Measurements from ENCODE around the gene NUP42. TPM values are rescaled to one million over a fixed set of nuclear protein-coding genes. Genes with fewer than 3 reads are reported as not detected.

Gene NUP42
- total and polyA plus RNA-seq, 2 donors (not counting 3 experiments of a cell fraction or from before 2014, with no cell fraction given), result 31.5 to 38.6 TPM

- H3K36me3 ChIP-seq (ENCODE audit: control insufficient read depth in 2 of 2, extremely low read depth in 1 of 2, insufficient read depth in 2 of 2, low read length in 2 of 2), result peaks cover 3 to 20% of the 10 kb centered on the region in 2 experiments
- DNase-seq (ENCODE audit: low read depth, low spot score) (peak; percentile 45), FAIRE-seq (peak; percentile 49)
- H3K79me2 ChIP-seq (ENCODE audit: control insufficient read depth, insufficient read depth, low read length), result peaks cover 54% of the 10 kb centered on the region
- H2AFZ ChIP-seq (ENCODE audit: low read depth, low read length), result no peak overlapping the region
- BruUV-seq (replicated peaks), result no TSS peak
- H3K27ac ChIP-seq (ENCODE audit: insufficient read depth, low read depth, low read length), result no peak overlapping the region
- no peak overlapping the region for H3K4me3 ChIP-seq (replicated peaks in 1 of 3; ENCODE audit: insufficient read depth in 1 of 3, low read depth in 1 of 3, low read length in 3 of 3)
- CTCF ChIA-PET, result interaction anchor here (0.6 to 4.8 kb wide), 28 partner anchors 8 to 362 kb away, joined by 3 to 34 read pairs (median 4); partner anchors contain the start of gene GPNMB
- POLR2A ChIA-PET, result no interaction called here
- H3K9me1 ChIP-seq (replicated peaks; ENCODE audit: control insufficient read depth, extremely low read depth, insufficient read depth, low read length), result no peaks in the 10 kb centered on the region
- TF ChIP-seq JUN (IDR thresholded peaks at IDR 0.05; ENCODE audit: borderline replicate concordance, insufficient read depth, insufficient read length, low read depth) (no peak), CTCF (IDR thresholded peaks at IDR 0.05; ENCODE audit: extremely low read depth in 1 of 2, insufficient read depth in 1 of 2, low read depth in 1 of 2, low read length in 2 of 2) (peak; percentile 30 to 38)
- H3K9me3 ChIP-seq (replicated peaks; ENCODE audit: control insufficient read depth, insufficient read depth, low read length), result no peaks in the 10 kb centered on the region
- peaks cover 14% of the 10 kb centered on the region for H3K4me1 ChIP-seq (ENCODE audit: control insufficient read depth, extremely low read depth, insufficient read depth, low read length)
- no peaks in the 10 kb centered on the region for H3K27me3 ChIP-seq (ENCODE audit: control insufficient read depth in 2 of 2, insufficient read depth in 2 of 2, low read length in 2 of 2)
- dilution Hi-C loops (cut with MboI; ENCODE audit: extremely low pct_ligation_motif_present, low sequenced_read_pairs) (no loop called here), intact Hi-C loops (cut with micrococcal nuclease) (loop anchor here (2.0 to 10.0 kb wide), 3 partner anchors 78 to 340 kb away; partner anchors contain the start of gene IGF2BP3)
- H3K4me2 ChIP-seq (ENCODE audit: insufficient read depth, low read length), result no peak overlapping the region
- no peak overlapping the region for H3K9ac ChIP-seq (replicated peaks; ENCODE audit: extremely low read depth, insufficient read depth, low read length)
- no peaks in the 10 kb centered on the region for H4K20me1 ChIP-seq (replicated peaks; ENCODE audit: control insufficient read depth, extremely low read depth, insufficient read depth, low read length)
These were observed 3.0 kb downstream of the NUP42 start for GRCh38 chr7:23184709-23185359.

- H3K36me3 ChIP-seq (ENCODE audit: control insufficient read depth in 2 of 2, extremely low read depth in 1 of 2, insufficient read depth in 2 of 2, low read length in 2 of 2), result peaks cover 4 to 20% of the 10 kb centered on the region in 2 experiments
- H4K20me1 ChIP-seq (replicated peaks; ENCODE audit: control insufficient read depth, extremely low read depth, insufficient read depth, low read length), result peaks cover 3% of the 10 kb centered on the region
- H3K27me3 ChIP-seq (ENCODE audit: control insufficient read depth in 2 of 2, insufficient read depth in 2 of 2, low read length in 2 of 2), result no peaks in the 10 kb centered on the region
- no peak overlapping the region for H3K4me3 ChIP-seq (replicated peaks in 1 of 3; ENCODE audit: insufficient read depth in 1 of 3, low read depth in 1 of 3, low read length in 3 of 3)
- TF ChIP-seq POLR2AphosphoS5 (IDR thresholded peaks at IDR 0.05; ENCODE audit: insufficient read depth, low read depth, low read length) (no peak), CTCF (IDR thresholded peaks at IDR 0.05; ENCODE audit: extremely low read depth in 1 of 2, insufficient read depth in 1 of 2, low read depth in 1 of 2, low read length in 2 of 2) (no peak), JUN (IDR thresholded peaks at IDR 0.05; ENCODE audit: borderline replicate concordance, insufficient read depth, insufficient read length, low read depth) (no peak)
- dilution Hi-C loops (cut with MboI; ENCODE audit: extremely low pct_ligation_motif_present, low sequenced_read_pairs) (no loop called here), intact Hi-C loops (cut with micrococcal nuclease) (loop anchor here (2.0 to 10.0 kb wide), 3 partner anchors 77 to 339 kb away; partner anchors contain the start of gene IGF2BP3)
- no peaks in the 10 kb centered on the region for H3K9me1 ChIP-seq (replicated peaks; ENCODE audit: control insufficient read depth, extremely low read depth, insufficient read depth, low read length)
- peaks cover 14% of the 10 kb centered on the region for H3K4me1 ChIP-seq (ENCODE audit: control insufficient read depth, extremely low read depth, insufficient read depth, low read length)
- no peak overlapping the region for H3K27ac ChIP-seq (ENCODE audit: insufficient read depth, low read depth, low read length)
- no peaks in the 10 kb centered on the region for H3K9me3 ChIP-seq (replicated peaks; ENCODE audit: control insufficient read depth, insufficient read depth, low read length)
- no TSS peak for BruUV-seq (replicated peaks)
- H2AFZ ChIP-seq (ENCODE audit: low read depth, low read length), result no peak overlapping the region
- no peak overlapping the region for H3K9ac ChIP-seq (replicated peaks; ENCODE audit: extremely low read depth, insufficient read depth, low read length)
- no peak overlapping the region for H3K4me2 ChIP-seq (ENCODE audit: insufficient read depth, low read length)
- H3K79me2 ChIP-seq (ENCODE audit: control insufficient read depth, insufficient read depth, low read length), result peaks cover 54% of the 10 kb centered on the region
- ChIA-PET POLR2A (no interaction called here), CTCF (no interaction called here)
- no peak for DNase-seq (ENCODE audit: low read depth, low spot score)
- no peak for FAIRE-seq
These were observed 4.1 kb downstream of the NUP42 start for GRCh38 chr7:23185980-23186379.

Measured in endothelial cell of umbilical vein (primary cell).